ENCODE results near the gene RIC8B.
"Not testable (repeated sequence)": the region's sequence is repeated elsewhere in the genome, so short reads cannot be mapped to it uniquely, and the experiment has no call there.

Gene RIC8B, protein sequence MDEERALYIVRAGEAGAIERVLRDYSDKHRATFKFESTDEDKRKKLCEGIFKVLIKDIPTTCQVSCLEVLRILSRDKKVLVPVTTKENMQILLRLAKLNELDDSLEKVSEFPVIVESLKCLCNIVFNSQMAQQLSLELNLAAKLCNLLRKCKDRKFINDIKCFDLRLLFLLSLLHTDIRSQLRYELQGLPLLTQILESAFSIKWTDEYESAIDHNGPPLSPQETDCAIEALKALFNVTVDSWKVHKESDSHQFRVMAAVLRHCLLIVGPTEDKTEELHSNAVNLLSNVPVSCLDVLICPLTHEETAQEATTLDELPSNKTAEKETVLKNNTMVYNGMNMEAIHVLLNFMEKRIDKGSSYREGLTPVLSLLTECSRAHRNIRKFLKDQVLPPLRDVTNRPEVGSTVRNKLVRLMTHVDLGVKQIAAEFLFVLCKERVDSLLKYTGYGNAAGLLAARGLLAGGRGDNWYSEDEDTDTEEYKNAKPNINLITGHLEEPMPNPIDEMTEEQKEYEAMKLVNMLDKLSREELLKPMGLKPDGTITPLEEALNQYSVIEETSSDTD

DNA sequence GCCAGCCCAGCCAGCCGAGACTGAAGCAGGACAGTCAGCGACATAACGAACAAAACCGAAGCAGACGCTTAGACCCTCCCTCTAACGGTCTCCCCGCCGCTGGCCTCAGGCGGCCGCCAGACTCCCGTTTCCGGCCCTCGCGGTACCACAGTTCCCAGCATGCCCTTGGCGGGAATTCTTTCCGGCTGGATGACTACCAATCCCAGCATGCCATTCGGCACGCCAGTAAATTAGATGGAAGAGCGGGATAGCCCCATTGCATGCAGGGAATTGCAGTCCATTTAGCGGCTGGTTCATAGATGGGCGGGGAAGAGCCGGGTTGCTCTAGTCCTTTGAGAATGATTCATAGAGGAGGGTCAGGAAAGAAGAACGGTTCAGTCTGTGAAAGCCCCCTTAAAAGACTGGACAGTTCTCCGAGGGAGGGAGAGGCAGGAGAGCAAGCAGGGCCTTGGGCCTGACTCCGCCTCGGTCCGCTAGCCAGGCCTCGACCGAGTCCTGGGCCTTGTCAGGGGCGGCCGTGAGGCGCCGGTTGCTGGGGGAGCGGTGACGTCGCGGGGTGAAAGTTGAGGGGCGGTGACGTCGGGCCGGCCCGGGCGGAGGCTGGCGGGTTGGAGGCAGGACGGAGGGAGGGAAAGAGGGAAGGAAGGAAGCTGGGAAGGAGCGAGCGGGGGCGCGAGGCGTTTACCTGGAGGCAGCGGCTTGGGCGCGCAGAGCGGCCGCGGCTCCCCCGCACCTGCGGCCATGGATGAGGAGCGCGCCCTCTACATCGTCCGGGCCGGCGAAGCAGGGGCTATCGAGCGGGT is at the start of gene RIC8B:
Gene RIC8B (plus strand): TSS at position 678 of the 803 bp plus-strand sequence. CDS start 64 bp downstream, at position 742.
- no peaks in the 10 kb centered on the region for H3K9me3 Mint-ChIP-seq
- peak within 1 kb of the TSS; percentile 99 for H3K4me3 Mint-ChIP-seq
- no peaks in the 10 kb centered on the region for H3K27me3 Mint-ChIP-seq
- H3K27ac Mint-ChIP-seq = peak within 1 kb of the TSS; percentile 93
- H3K36me3 Mint-ChIP-seq (ENCODE audit: low read depth) = peaks cover 11% of the 10 kb centered on the region
- peaks cover 30% of the 10 kb centered on the region for H3K4me1 Mint-ChIP-seq (ENCODE audit: low read depth)

DNA sequence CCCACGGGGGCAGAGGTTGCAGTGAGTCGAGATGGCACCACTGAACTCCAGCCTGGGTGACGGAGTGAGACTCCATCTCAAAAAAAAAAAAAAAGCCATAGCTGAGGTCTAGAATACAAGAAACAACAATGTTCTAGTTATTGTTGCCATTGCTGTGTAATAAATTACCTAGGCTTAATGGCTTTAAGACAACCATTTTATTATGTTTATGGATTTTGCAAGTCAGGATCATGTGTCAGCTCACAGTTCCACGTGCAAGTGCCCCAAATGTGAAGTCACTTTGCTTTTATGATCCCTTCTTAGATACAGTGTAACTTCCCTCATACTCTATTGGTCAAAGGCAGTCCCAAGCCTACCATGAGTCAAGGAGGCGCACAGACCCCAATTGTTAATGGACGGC is 49.5 kb upstream of the RIC8B start:
- peaks cover 4% of the 10 kb centered on the region for H3K4me1 Mint-ChIP-seq (ENCODE audit: low read depth)
- no peaks in the 10 kb centered on the region for H3K9me3 Mint-ChIP-seq
- no peak overlapping the region for H3K4me3 Mint-ChIP-seq
- H3K36me3 Mint-ChIP-seq (ENCODE audit: low read depth) = no peaks in the 10 kb centered on the region
- no peak overlapping the region for H3K27ac Mint-ChIP-seq
- H3K27me3 Mint-ChIP-seq = peaks cover 3% of the 10 kb centered on the region

DNA sequence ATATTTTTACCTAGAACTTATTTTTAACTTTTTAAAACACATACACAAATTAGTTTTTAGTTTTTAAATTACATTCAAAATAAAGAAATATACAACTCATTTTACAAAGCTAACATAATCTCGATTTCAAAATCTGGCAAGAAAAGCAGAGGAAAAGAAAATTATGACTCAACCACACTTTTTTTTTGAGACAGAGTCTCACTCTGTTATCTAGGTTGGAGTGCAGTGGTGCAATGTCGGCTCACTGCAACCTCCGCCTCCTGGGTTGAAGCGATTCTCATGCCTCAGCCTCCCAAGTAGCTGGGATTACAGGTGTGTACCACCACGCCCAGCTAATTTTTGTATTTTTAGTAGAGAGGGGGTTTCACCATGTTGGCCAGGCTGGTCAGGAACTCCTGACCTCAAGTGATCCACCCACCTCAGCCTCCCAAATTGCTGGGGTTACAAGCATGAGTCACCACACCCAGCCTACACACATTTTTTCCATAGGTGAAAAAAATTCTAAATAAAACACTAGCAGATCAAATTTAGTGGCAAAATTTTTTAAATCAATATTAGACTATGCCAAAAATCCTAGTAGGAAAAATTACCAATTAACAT is 47.8 kb upstream of the RIC8B start:
- H3K27me3 Mint-ChIP-seq, H3K27ac Mint-ChIP-seq: not testable (repeated sequence)

DNA sequence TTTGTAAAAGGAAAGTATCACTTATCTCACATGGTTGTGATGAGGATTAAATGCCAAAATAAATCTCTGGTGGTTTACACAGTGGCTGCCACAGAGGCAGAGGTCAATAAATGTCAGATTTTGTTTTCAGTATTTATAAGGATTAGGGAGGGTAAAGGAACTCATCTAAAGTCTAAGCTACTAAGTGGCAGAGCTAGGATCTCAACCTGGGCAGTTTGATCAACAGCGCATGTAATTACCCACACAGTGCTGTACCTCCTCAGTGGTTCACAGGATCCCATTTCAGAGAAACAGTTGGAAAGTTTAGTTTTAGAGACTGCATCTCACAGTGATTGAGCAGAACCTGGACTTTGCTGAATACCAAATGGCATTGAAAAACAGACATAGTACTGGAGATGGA is 44.9 kb upstream of the RIC8B start:
- Mint-ChIP-seq H3K4me1 (ENCODE audit: low read depth) (peaks cover 4% of the 10 kb centered on the region), H3K4me3 (no peak overlapping the region), H3K36me3 (ENCODE audit: low read depth) (no peaks in the 10 kb centered on the region), H3K27me3 (peaks cover 3% of the 10 kb centered on the region), H3K27ac (no peak overlapping the region), H3K9me3 (no peaks in the 10 kb centered on the region)

More for the DNA sequence above, 47.8 kb upstream of the RIC8B start:
- not testable (repeated sequence) for H3K36me3 Mint-ChIP-seq (ENCODE audit: low read depth); H3K4me1 Mint-ChIP-seq (ENCODE audit: low read depth); H3K9me3 Mint-ChIP-seq; H3K4me3 Mint-ChIP-seq

DNA sequence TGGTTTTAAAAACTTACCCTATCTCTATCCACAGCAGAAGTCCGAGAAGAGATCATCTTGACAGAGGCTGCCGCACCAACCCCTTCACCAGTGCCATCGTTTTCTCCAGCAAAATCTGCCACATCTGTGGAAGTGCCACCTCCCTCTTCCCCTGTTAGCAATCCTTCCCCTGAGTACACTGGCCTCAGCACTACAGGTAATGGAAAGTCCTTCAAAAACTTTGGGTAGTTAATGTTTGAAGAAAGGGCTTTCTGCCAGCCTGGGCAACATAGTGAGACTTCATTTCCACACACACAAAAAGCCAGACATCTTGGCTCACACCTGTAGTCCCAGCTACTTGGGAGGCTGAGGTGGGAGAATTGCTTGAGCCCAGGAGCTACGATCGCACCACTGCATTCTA is 41.6 kb upstream of the RIC8B start:
- Mint-ChIP-seq H3K4me1 (ENCODE audit: low read depth) (no peaks in the 10 kb centered on the region), H3K4me3 (no peak overlapping the region), H3K36me3 (ENCODE audit: low read depth) (no peaks in the 10 kb centered on the region), H3K27me3 (peaks cover 3% of the 10 kb centered on the region), H3K9me3 (no peaks in the 10 kb centered on the region), H3K27ac (no peak overlapping the region)

DNA sequence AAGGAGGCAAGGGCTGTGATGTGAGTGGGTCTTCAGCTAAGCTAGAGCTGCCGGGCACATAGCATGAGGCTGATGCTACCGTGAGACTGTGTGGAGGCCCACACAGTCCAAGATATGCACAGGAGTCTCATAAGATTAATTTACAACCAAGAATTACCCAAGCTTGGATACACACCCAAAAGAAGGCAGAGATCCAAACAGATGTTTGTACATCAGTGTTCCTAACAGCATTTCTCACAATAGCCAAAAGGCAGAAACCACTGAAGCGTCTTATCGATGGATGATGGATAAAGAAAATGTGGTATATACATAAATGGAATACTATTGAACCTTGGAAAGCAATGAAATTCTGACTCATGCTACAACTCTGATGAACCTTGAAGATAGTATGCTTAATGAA is 40.8 kb upstream of the RIC8B start:
- no peaks in the 10 kb centered on the region for H3K27me3 Mint-ChIP-seq
- no peaks in the 10 kb centered on the region for H3K4me1 Mint-ChIP-seq (ENCODE audit: low read depth)
- no peaks in the 10 kb centered on the region for H3K36me3 Mint-ChIP-seq (ENCODE audit: low read depth)
- H3K27ac Mint-ChIP-seq = no peak overlapping the region
- H3K4me3 Mint-ChIP-seq = no peak overlapping the region
- no peaks in the 10 kb centered on the region for H3K9me3 Mint-ChIP-seq

DNA sequence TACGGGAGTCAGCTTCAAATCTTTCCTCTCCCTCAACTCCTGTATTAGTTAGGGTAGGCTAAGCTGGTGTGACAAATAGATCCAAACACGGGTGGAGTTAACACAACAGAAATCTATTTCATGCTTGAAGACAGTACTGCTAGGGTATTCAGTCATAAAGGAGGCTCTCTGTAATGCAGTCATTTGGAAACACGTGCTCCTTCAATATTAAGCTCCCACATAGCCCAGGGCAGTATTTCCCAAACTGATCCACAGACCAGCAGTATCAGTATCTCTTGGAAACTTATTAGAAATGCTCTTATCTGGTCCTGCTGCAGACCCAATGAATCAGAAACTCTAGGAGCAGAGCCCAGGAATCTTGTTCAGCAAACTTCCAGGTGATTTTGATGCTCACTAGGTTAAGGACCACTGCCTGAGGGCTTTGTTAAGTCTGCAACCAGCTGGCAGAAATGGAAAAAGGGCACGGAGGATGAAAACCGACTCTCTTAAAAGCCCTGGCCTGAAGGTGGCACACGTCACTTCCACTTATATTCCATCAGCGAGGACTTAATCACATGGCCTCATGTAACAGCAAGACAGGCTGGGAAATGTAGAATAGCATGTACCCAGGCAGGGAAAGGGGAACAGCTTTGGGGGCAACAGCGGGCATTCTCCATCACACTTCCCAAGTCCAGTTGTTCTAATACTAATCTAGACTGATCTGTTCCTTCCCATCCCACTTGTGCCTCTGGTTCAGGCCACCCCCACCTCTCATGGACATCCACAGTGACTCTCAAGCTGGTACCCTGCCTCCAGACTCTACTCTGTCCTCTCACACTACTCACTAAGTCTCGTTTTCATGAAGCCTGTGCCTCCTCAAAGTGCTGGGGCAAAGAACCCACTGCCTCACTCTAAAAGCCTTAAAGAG is 38.2 kb upstream of the RIC8B start:
- H3K27me3 Mint-ChIP-seq = peaks cover 3% of the 10 kb centered on the region
- no peak overlapping the region for H3K4me3 Mint-ChIP-seq
- H3K36me3 Mint-ChIP-seq (ENCODE audit: low read depth) = no peaks in the 10 kb centered on the region
- H3K27ac Mint-ChIP-seq = no peak overlapping the region
- H3K9me3 Mint-ChIP-seq = no peaks in the 10 kb centered on the region
- no peaks in the 10 kb centered on the region for H3K4me1 Mint-ChIP-seq (ENCODE audit: low read depth)

DNA sequence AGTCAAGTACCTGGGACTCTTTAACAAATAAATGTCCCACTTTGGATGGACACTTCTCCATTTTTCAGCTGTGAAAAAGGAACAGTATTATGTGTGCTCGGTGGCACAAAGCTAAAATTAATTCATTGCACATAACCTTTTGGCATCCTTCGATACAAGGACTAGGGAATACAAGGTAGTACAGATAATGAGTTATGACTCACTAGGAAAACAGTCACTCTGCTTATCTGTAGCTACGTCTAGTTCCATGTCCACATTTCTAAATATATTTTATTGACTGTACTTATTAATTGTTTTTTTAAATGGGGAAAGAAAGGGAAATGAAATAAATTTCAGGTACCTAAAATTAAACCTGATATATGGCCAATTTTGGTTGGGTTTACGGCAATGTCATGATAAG is 35.2 kb upstream of the RIC8B start:
- Mint-ChIP-seq H3K27me3 (peaks cover 10% of the 10 kb centered on the region), H3K4me1 (ENCODE audit: low read depth) (no peaks in the 10 kb centered on the region), H3K36me3 (ENCODE audit: low read depth) (no peaks in the 10 kb centered on the region), H3K9me3 (no peaks in the 10 kb centered on the region), H3K27ac (no peak overlapping the region), H3K4me3 (no peak overlapping the region)

DNA sequence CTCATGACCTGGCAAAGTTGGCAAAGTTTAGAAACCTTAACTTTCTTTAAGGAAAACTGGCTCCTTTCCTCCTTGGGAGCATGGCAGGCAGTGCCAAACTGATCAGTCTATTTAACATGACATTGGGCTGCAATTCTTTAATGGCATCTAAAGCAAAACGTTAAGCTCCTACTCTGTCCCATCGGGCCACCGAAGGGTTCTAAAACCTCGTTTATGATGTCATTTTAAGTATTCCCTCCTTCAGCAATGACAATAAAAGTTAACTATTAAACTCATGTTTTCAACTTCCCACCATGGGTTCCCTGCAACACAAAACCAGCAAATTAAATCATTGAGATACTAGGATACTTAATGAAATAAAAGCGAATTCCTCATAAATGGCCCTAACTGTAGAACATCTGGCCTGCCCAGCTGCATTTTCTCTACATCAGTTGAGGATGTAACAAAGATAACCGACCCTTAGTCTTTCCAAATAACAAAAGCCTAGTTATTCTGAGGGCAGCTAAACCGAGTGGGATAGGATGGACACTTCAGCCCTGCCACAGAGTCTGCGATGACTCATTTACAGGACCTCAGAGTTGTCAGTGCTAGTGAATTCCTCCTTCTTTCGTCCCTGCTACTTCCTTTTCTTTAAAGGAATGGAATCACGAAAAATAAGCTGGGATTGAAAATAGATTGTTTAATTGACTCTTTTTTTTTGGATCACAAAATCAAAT is 34.5 kb upstream of the RIC8B start:
- no peak overlapping the region for H3K4me3 Mint-ChIP-seq
- no peak overlapping the region for H3K27ac Mint-ChIP-seq
- peaks cover 15% of the 10 kb centered on the region for H3K27me3 Mint-ChIP-seq
- no peaks in the 10 kb centered on the region for H3K36me3 Mint-ChIP-seq (ENCODE audit: low read depth)
- no peaks in the 10 kb centered on the region for H3K4me1 Mint-ChIP-seq (ENCODE audit: low read depth)
- no peaks in the 10 kb centered on the region for H3K9me3 Mint-ChIP-seq

DNA sequence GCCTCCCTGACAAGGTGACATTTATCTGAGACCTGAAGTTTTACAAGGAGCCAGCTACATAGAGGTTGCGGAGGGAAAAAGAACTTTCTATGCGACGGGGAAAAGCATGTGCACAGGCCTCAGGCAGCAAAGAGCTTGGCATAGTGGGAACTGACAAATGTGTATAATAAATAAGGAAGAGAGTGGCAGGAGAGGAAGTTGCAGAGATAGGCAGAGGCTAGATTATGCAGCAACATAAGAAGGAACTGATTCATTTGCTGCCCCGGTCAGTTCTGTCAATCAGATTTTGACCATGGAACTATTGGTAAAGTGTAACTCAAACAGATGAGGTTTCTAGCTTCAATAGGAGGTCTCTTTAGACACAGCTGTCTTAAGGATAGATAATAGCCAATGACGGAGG is 33.7 kb upstream of the RIC8B start:
- Mint-ChIP-seq H3K4me3 (no peak overlapping the region), H3K27me3 (peaks cover 15% of the 10 kb centered on the region), H3K27ac (no peak overlapping the region), H3K36me3 (ENCODE audit: low read depth) (no peaks in the 10 kb centered on the region), H3K4me1 (ENCODE audit: low read depth) (no peaks in the 10 kb centered on the region), H3K9me3 (no peaks in the 10 kb centered on the region)

DNA sequence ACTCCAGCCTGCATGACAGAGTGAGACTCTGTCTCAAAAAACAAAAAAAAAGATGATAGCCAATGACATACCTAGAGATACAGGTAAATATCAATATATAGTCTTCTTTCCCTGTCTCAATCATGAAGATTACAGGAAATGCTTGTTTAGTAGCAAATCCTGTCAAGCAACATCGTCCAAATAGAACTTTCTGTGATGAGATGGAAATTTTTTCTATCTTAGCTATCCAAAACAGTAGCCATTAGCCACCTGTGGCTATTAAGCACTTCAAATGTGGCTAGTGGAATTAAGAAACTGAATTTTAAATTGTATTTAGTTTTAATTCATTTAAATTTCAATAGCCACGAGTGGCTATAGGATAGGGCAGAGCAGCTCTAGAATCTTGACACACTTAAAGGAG is 33.2 kb upstream of the RIC8B start:
- Mint-ChIP-seq H3K36me3 (ENCODE audit: low read depth) (no peaks in the 10 kb centered on the region), H3K4me1 (ENCODE audit: low read depth) (no peaks in the 10 kb centered on the region), H3K27me3 (peaks cover 15% of the 10 kb centered on the region), H3K27ac (no peak overlapping the region), H3K9me3 (no peaks in the 10 kb centered on the region), H3K4me3 (no peak overlapping the region)

DNA sequence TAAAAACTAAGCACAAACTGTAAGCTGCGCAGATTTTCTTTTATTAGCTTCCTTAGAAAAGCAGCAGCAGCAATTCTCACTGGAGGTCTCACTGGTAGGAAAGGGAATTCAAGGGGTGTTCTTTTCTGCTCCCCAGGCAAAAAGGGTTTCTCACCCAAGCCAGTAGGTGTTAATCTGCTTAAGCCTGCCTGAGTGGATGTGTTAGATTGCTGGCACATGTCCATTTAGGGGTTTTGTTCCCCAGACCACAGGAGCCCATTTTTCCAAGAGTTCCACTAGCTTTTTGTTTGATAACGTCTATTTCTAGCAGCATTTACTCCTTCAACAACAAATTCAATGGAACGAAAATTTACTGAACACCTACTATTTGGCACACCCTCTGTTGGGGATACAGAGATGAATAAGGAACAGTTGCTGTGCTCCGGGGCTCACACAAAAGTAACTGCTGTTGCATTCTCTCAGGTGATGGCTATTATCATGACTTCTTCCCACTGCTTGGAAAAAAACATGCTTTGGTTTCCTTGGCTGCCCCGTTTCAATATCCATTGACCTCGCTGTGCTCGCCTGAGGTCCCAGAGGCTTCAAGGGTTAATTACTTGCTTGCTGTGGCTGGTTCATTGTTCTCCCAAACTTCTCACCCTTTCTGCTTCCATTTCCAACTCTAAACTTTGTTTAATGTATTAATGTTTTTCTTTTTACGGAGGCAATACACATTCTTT is 31.1 kb upstream of the RIC8B start:
- Mint-ChIP-seq H3K36me3 (ENCODE audit: low read depth) (no peaks in the 10 kb centered on the region), H3K27me3 (peaks cover 15% of the 10 kb centered on the region), H3K4me3 (no peak overlapping the region)

DNA sequence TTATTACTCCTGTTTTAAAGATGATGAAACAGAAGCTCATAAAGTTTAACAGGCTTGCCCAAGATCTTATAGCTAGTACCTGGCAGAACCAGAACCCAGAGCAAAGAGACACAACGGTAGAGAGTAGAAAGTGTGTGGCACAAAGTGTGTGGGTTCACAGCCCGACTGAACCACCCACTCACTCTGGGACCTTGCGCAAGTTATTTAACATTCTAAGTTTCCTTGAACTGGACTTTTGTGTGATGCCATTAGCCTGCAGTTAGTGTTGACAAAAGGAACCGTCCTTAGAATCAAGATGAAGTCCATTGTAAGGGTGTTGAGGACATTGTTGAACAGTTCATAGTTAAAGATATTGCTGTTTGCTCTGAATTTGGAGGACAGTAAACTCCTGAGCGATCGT is 29.9 kb upstream of the RIC8B start:
- Mint-ChIP-seq H3K36me3 (ENCODE audit: low read depth) (no peaks in the 10 kb centered on the region), H3K9me3 (no peaks in the 10 kb centered on the region), H3K4me3 (no peak overlapping the region), H3K27ac (no peak overlapping the region), H3K27me3 (peaks cover 15% of the 10 kb centered on the region), H3K4me1 (ENCODE audit: low read depth) (peaks cover 23% of the 10 kb centered on the region)

More for the DNA sequence above, 31.1 kb upstream of the RIC8B start:
- Mint-ChIP-seq H3K9me3 (no peaks in the 10 kb centered on the region), H3K27ac (no peak overlapping the region), H3K4me1 (ENCODE audit: low read depth) (peaks cover 18% of the 10 kb centered on the region)

Measured in stimulated activated naive CD8-positive, alpha-beta T cell treated with anti-CD3 and anti-CD28 coated beads, Interleukin-15, Interleukin-2, amounts not matched to agents 100 ng/mL and 50 ng/mL, for 24 hours (primary cell).